Right lobe of liver (tissue), 6 donors: ENCODE results near the gene C2CD5. TPM values are rescaled to one million over a fixed set of nuclear protein-coding genes. Genes with fewer than 3 reads are reported as not detected.

Experiments used
- ATAC-seq, 4 donors: fragments of 200-7000 bp; cut with Tn5 transposase; one replicate each; pipeline ENCODE4 v1.9.1; 2020; ENCODE audit warnings: mild to moderate bottlenecking in 4 of 4, moderate library complexity in 4 of 4
- DNase-seq, 3 donors: peaks; one replicate each; pipeline ENCODE4 v3.0.0-alpha.2; 2020
- H3K27ac ChIP-seq, 3 donors: fragments of 200-600 bp; one replicate each; pipeline ENCODE4 v1.8.0; 2022
- H3K27me3 ChIP-seq, 2 donors: fragments of 200-600 bp; one replicate each; pipeline ENCODE4 v1.8.0; 2022
- H3K36me3 ChIP-seq, 4 donors: fragments of 200-600 bp; sonication (generic) in 1 of 4; one replicate each; pipeline versions ENCODE4 v1.5.1 to v1.8.0; 2017 to 2022; ENCODE audit warnings: control low read depth in 1 of 4
- H3K4me1 ChIP-seq, 4 donors: fragments of 200-600 bp; sonication (generic) in 1 of 4; one replicate each; pipeline versions ENCODE4 v1.5.1 to v1.8.0; 2017 to 2022; ENCODE audit warnings: control low read depth in 1 of 4
- H3K4me3 ChIP-seq, 3 donors: fragments of 200-600 bp; one replicate each; pipeline ENCODE4 v1.8.0; 2022
- H3K9me3 ChIP-seq, 4 donors: fragments of 200-600 bp; sonication (generic) in 1 of 4; one replicate each; pipeline versions ENCODE4 v1.5.1 to v1.8.0; 2017 to 2022; ENCODE audit warnings: control low read depth in 1 of 4
- CTCF ChIP-seq, 4 donors: fragments of 200-600 bp in 3 of 4; fragments of 450-650 bp in 1 of 4; IDR thresholded peaks; one replicate each; pipeline versions ENCODE4 v1.5.1 to v1.8.0; 2016 to 2022; ENCODE audit warnings: antibody characterized with exemption in 4 of 4, mild to moderate bottlenecking in 2 of 4
- POLR2A ChIP-seq: fragments of 450-650 bp; IDR thresholded peaks from one replicate; pipeline ENCODE4 v1.6.1; 2017; ENCODE audit warnings: antibody characterized with exemption, mild to moderate bottlenecking
- WGBS: methylation state at CpG from one replicate; pipeline ENCODE4 v1.1.6; 2018; ENCODE audit warnings: low coverage, low lambda C conversion rate; ENCODE audit not compliant: insufficient coverage; ENCODE audit errors: missing lambda C conversion rate; 5-methylcytosine and 5-hydroxymethylcytosine counted together
- intact Hi-C, 2 donors: fragments of 100-400 bp; cut with DNase I; formaldehyde crosslinking; loops; one replicate each; pipeline versions ENCODE4 v1.11.2 to v1.14.1; 2022
- total RNA-seq, 6 experiments: library from RNA; depleted of rRNA in 2 of 6; stranded (reverse); fragments of >200 nt in 2 of 6; fragmentation: NEBNext Ultra II Directional in 3 of 6; extraction: Animal tissue kit (Norgen Biotek cat#: 25700) in 3 of 6; gene quantifications; one replicate each; pipeline versions ENCODE4 v1.1.0 to v1.2.4, GENCODE V29; 2016 to 2023
- donor health status: DM: no; HTN: yes; CAD: no.
- donor health status: DM: no; HTN: no; CAD: no.
- donor health status: DM: no; HTN: no; CAD: no.
- donor health status: DM: no; HTN: yes; CAD: no.
- donor health status: DM: no; HTN: yes; CAD: no.

C2CD5 gene
- total RNA-seq, 6 experiments from 2014 or later, result 8.5 to 15.1 (median 12.4) TPM

GRCh38 chr12:22437031-22437806 is 107.1 kb downstream of the C2CD5 start:
- H3K4me1 ChIP-seq, result no peaks in the 10 kb centered on the region
- H3K36me3 ChIP-seq, result no peaks in the 10 kb centered on the region
- no peak overlapping the region for H3K27ac ChIP-seq
- no peak for TF ChIP-seq CTCF (IDR thresholded peaks at IDR 0.05)
- no peak for TF ChIP-seq POLR2A
- no peaks in the 10 kb centered on the region for H3K27me3 ChIP-seq
- DNase-seq (no peak), ATAC-seq (no peak)
- H3K9me3 ChIP-seq, result no peaks in the 10 kb centered on the region
- no peak overlapping the region for H3K4me3 ChIP-seq
- intact Hi-C loops, result no loop called here
- 37% methylated on average over 6 of the region's 10 CpGs for WGBS

GRCh38 chr12:22435583-22435982 is 108.8 kb downstream of the C2CD5 start:
- intact Hi-C loops, result no loop called here
- WGBS, result 60% methylated on average over 3 of the region's 3 CpGs
- no peak for ATAC-seq
- Histone ChIP-seq H3K9me3 (no peaks in the 10 kb centered on the region), H3K4me3 (no peak overlapping the region), H3K4me1 (no peaks in the 10 kb centered on the region), H3K27ac (no peak overlapping the region), H3K36me3 (no peaks in the 10 kb centered on the region), H3K27me3 (no peaks in the 10 kb centered on the region)
- TF ChIP-seq CTCF (IDR thresholded peaks at IDR 0.05) (no peak), POLR2A (no peak)
- DNase-seq, result no peak

DNA sequence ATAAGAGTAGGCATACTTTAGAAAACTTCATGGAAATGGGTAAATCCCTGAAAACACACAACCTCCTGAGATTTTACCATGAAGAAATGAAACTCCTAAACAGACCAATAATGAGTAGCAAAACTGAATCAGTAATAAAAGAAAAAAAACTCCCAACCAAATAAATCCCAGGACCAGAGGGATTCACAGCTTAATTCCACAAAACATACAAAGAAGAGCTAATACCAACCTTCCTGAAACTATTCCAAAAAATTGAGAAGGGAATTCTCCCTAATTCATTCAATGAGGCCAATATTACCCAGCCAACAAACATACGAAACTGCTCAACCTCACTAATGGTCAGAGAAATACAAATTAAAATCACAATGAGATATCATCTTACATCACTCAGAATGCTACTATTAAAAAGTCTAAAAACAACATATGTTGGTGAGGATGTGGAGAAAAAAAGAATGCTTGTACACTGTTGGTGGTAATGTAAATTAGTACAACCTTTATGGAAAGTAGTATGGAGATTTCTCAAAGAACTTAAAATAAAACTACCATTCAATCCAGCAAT is 112.6 kb downstream of the C2CD5 start:
- H3K36me3 ChIP-seq, result no peaks in the 10 kb centered on the region
- H3K9me3 ChIP-seq, result no peaks in the 10 kb centered on the region
- WGBS, result 39% methylated on average over 1 of the region's 1 CpG
- H3K4me3 ChIP-seq, result no peak overlapping the region
- DNase-seq (no peak), ATAC-seq (no peak)
- H3K27ac ChIP-seq, result no peak overlapping the region
- no peaks in the 10 kb centered on the region for H3K4me1 ChIP-seq
- no peaks in the 10 kb centered on the region for H3K27me3 ChIP-seq
- TF ChIP-seq POLR2A (no peak), CTCF (IDR thresholded peaks at IDR 0.05) (no peak)
- intact Hi-C loops, result no loop called here

DNA sequence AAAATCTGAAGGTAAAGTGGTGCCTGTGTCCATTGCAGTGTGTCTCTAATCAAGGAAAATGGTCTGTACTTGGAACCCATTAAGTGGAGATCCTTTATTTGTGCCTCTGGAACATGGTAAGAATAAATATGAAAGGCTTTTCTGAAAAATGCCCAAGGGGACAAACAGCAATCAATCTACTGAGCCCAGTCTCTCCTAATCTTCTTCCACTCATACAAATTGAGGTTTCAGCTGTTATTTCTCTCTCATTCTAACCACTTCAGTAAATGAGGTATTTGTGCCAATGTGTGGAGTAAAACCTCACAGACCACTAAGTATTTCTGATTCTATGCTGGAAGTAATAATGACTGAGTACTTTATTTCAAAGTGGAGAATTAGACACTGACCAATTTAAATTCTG is 127.5 kb downstream of the C2CD5 start:
- Histone ChIP-seq H3K36me3 (no peaks in the 10 kb centered on the region), H3K27ac (no peak overlapping the region), H3K4me3 (no peak overlapping the region), H3K9me3 (no peaks in the 10 kb centered on the region), H3K4me1 (no peaks in the 10 kb centered on the region), H3K27me3 (no peaks in the 10 kb centered on the region)
- intact Hi-C loops, result no loop called here
- DNase-seq, result no peak
- TF ChIP-seq POLR2A (no peak), CTCF (IDR thresholded peaks at IDR 0.05) (no peak)
- ATAC-seq, result no peak
